Measurements from ENCODE around the gene PRRG3.

Gene PRRG3

GRCh38 chrX:151742311-151742710 lies 47.1 kb downstream of the PRRG3 start:
- no peak for DNase-seq (ENCODE audit: low read depth in 3 of 3, low spot score in 1 of 3)

GRCh38 chrX:151743651-151744470 lies 48.6 kb downstream of the PRRG3 start:
- DNase-seq (ENCODE audit: low read depth in 3 of 3, low spot score in 1 of 3), result no peak

- no peak for DNase-seq (ENCODE audit: low read depth in 3 of 3, low spot score in 1 of 3)
Measured at GRCh38 chrX:151745651-151746050, 50.4 kb downstream of the PRRG3 start.

- DNase-seq (ENCODE audit: low read depth in 3 of 3, low spot score in 1 of 3), result no peak
Measured at GRCh38 chrX:151746502-151746901, 51.2 kb downstream of the PRRG3 start.

GRCh38 chrX:151750511-151750910 lies 55.3 kb downstream of the PRRG3 start:
- no peak for DNase-seq (ENCODE audit: low read depth in 3 of 3, low spot score in 1 of 3)

GRCh38 chrX:151752847-151753246 lies 57.6 kb downstream of the PRRG3 start:
- DNase-seq (ENCODE audit: low read depth in 3 of 3, low spot score in 1 of 3), result no peak

- DNase-seq (ENCODE audit: low read depth in 3 of 3, low spot score in 1 of 3), result no peak
Measured at GRCh38 chrX:151753313-151754046, 58.2 kb downstream of the PRRG3 start.

GRCh38 chrX:151754047-151754429 lies 58.8 kb downstream of the PRRG3 start:
- no peak for DNase-seq (ENCODE audit: low read depth in 3 of 3, low spot score in 1 of 3)

- no peak for DNase-seq (ENCODE audit: low read depth in 3 of 3, low spot score in 1 of 3)
Measured at GRCh38 chrX:151754641-151755215, 59.5 kb downstream of the PRRG3 start.

All from stimulated activated CD4-positive, alpha-beta T cell treated with anti-CD3 and anti-CD28 coated beads, TNF-alpha, amount 100 ng/mL, for 1 hour (primary cell).